ENCODE data around the gene TESK1.
"Not testable (repeated sequence)": the region's sequence is repeated elsewhere in the genome, so short reads cannot be mapped to it uniquely, and the experiment has no call there.

Gene TESK1

GRCh38 chr9:35616681-35617459, 11.8 kb downstream of the TESK1 start:
- DNase-seq: peak; percentile 55

GRCh38 chr9:35617548-35617947, 12.5 kb downstream of the TESK1 start:
- DNase-seq: no peak

GRCh38 chr9:35618325-35618727, 13.3 kb downstream of the TESK1 start, which contains the start of gene CD72:
Gene CD72, minus strand, starts transcription at chr9:35618413. Its CDS starts 110 bp downstream, at chr9:35618303.
- DNase-seq: no peak

- DNase-seq: no peak
Observed at GRCh38 chr9:35618854-35619799, 14.1 kb downstream of the TESK1 start.

- no peak for DNase-seq
Observed at GRCh38 chr9:35619800-35620158, 14.7 kb downstream of the TESK1 start.

- no peak for DNase-seq
Observed at GRCh38 chr9:35627575-35627974, 22.5 kb downstream of the TESK1 start.

GRCh38 chr9:35628389-35628991, 23.4 kb downstream of the TESK1 start:
- no peak for DNase-seq

GRCh38 chr9:35629597-35629996, 24.5 kb downstream of the TESK1 start:
- no peak for DNase-seq

- no peak for DNase-seq
Observed at GRCh38 chr9:35635730-35636129, 30.7 kb downstream of the TESK1 start.

GRCh38 chr9:35636135-35636876, 31.2 kb downstream of the TESK1 start:
- no peak for DNase-seq

GRCh38 chr9:35636877-35637246, 31.8 kb downstream of the TESK1 start:
- not testable (repeated sequence) for DNase-seq

- not testable (repeated sequence) for DNase-seq
Observed at GRCh38 chr9:35637427-35637955, 32.4 kb downstream of the TESK1 start.

GRCh38 chr9:35638751-35639150, 33.7 kb downstream of the TESK1 start:
- DNase-seq: not testable (repeated sequence)

- not testable (repeated sequence) for DNase-seq
Observed at GRCh38 chr9:35639225-35639624, 34.2 kb downstream of the TESK1 start.

GRCh38 chr9:35639631-35640030, 34.6 kb downstream of the TESK1 start:
- DNase-seq: no peak

GRCh38 chr9:35640431-35640830, 35.4 kb downstream of the TESK1 start:
- DNase-seq: not testable (repeated sequence)

- not testable (repeated sequence) for DNase-seq
Observed at GRCh38 chr9:35641478-35641877, 36.4 kb downstream of the TESK1 start.

- DNase-seq: no peak
Observed at GRCh38 chr9:35643046-35643445, 38.0 kb downstream of the TESK1 start.

- DNase-seq: not testable (repeated sequence)
Observed at GRCh38 chr9:35645736-35646135, 40.7 kb downstream of the TESK1 start.

- no peak for DNase-seq
Observed at GRCh38 chr9:35646153-35646532, 41.1 kb downstream of the TESK1 start.

- DNase-seq: peak; percentile 91
Observed at GRCh38 chr9:35646533-35647265, 41.6 kb downstream of the TESK1 start.

All from stimulated activated CD4-positive, alpha-beta T cell treated with anti-CD3 and anti-CD28 coated beads, Interleukin-12 subunit alpha, Interleukin-12 subunit beta, amount 100 ng/mL, for 4 hours (primary cell).